ENCODE results near the gene CSGALNACT2. TPM values are rescaled to one million over a fixed set of nuclear protein-coding genes. Genes with fewer than 3 reads are reported as not detected.

Gene CSGALNACT2
- total and polyA plus RNA-seq, 4 donors = 4.1 to 11.0 (median 6.1) TPM

DNA sequence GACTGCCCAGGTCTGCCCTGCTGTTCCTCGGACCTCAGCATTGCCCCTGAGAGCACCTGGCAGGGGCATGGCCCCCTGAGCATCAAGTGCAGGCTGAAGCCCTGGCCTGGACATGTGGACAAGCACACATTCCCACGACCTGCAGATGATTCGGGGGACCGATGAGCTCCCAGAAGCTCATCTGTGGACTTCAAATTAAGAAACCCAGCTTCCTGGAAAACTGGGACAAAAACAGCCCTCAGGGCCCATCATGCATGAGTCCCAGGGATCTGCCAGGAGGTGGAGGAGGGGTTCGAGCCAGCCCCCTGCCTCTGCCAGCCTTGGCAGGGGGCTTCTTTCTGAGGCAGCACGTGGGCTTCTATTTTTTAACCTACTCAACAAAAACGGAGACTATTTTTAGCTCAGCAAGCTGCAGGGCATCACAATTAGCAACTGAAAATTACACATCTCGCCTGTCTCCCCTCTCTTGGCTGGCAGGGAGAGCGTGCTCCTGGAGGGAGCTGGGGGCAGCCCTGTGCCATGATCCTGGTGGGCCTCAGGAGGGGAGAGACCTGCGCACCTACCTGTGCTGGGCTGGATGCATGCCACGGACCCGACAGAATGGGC is 76.8 kb downstream of the CSGALNACT2 start:
- Histone ChIP-seq H3K9ac (ENCODE audit: low read depth in 1 of 2, low read length in 2 of 2) (no peak overlapping the region), H3K9me3 (ENCODE audit: control insufficient read depth in 4 of 4, low read length in 3 of 4) (no peaks in the 10 kb centered on the region), H3K27ac (ENCODE audit: low read depth in 1 of 2, low read length in 2 of 2) (no peak overlapping the region), H3K36me3 (ENCODE audit: control insufficient read depth in 4 of 4, insufficient read depth in 3 of 4, low read depth in 1 of 4, low read length in 3 of 4) (no peaks in the 10 kb centered on the region), H3K27me3 (ENCODE audit: control insufficient read depth in 4 of 4, insufficient read depth in 4 of 4, low read length in 3 of 4) (no peaks in the 10 kb centered on the region), H3K4me1 (ENCODE audit: control insufficient read depth in 4 of 4, insufficient read depth in 4 of 4, low read length in 3 of 4) (no peaks in the 10 kb centered on the region), H3K4me3 (ENCODE audit: low read depth in 1 of 3, low read length in 3 of 3) (no peak overlapping the region)
- no peak for TF ChIP-seq TAF1 (conservative IDR thresholded peaks at IDR 0.05)
- TF ChIP-seq RAD21 (IDR thresholded peaks at IDR 0.05) = no peak
- TF ChIP-seq, protein P1, sequence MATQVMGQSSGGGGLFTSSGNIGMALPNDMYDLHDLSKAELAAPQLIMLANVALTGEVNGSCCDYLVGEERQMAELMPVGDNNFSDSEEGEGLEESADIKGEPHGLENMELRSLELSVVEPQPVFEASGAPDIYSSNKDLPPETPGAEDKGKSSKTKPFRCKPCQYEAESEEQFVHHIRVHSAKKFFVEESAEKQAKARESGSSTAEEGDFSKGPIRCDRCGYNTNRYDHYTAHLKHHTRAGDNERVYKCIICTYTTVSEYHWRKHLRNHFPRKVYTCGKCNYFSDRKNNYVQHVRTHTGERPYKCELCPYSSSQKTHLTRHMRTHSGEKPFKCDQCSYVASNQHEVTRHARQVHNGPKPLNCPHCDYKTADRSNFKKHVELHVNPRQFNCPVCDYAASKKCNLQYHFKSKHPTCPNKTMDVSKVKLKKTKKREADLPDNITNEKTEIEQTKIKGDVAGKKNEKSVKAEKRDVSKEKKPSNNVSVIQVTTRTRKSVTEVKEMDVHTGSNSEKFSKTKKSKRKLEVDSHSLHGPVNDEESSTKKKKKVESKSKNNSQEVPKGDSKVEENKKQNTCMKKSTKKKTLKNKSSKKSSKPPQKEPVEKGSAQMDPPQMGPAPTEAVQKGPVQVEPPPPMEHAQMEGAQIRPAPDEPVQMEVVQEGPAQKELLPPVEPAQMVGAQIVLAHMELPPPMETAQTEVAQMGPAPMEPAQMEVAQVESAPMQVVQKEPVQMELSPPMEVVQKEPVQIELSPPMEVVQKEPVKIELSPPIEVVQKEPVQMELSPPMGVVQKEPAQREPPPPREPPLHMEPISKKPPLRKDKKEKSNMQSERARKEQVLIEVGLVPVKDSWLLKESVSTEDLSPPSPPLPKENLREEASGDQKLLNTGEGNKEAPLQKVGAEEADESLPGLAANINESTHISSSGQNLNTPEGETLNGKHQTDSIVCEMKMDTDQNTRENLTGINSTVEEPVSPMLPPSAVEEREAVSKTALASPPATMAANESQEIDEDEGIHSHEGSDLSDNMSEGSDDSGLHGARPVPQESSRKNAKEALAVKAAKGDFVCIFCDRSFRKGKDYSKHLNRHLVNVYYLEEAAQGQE (IDR thresholded peaks at IDR 0.05) = no peak
- no peak for TF ChIP-seq YY1 (IDR thresholded peaks at IDR 0.05)
- TF ChIP-seq NR2F2 (IDR thresholded peaks at IDR 0.05) = no peak
- no peak for TF ChIP-seq FOXA2 (IDR thresholded peaks at IDR 0.05)
- TF ChIP-seq FOXA1 (IDR thresholded peaks at IDR 0.05) = no peak
- TF ChIP-seq, protein P2, sequence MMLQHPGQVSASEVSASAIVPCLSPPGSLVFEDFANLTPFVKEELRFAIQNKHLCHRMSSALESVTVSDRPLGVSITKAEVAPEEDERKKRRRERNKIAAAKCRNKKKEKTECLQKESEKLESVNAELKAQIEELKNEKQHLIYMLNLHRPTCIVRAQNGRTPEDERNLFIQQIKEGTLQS (IDR thresholded peaks at IDR 0.05) = no peak
- no peak for TF ChIP-seq JUND (IDR thresholded peaks at IDR 0.05)
- TF ChIP-seq, protein P3, sequence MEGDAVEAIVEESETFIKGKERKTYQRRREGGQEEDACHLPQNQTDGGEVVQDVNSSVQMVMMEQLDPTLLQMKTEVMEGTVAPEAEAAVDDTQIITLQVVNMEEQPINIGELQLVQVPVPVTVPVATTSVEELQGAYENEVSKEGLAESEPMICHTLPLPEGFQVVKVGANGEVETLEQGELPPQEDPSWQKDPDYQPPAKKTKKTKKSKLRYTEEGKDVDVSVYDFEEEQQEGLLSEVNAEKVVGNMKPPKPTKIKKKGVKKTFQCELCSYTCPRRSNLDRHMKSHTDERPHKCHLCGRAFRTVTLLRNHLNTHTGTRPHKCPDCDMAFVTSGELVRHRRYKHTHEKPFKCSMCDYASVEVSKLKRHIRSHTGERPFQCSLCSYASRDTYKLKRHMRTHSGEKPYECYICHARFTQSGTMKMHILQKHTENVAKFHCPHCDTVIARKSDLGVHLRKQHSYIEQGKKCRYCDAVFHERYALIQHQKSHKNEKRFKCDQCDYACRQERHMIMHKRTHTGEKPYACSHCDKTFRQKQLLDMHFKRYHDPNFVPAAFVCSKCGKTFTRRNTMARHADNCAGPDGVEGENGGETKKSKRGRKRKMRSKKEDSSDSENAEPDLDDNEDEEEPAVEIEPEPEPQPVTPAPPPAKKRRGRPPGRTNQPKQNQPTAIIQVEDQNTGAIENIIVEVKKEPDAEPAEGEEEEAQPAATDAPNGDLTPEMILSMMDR (IDR thresholded peaks at IDR 0.05; ENCODE audit: low read depth, low read length, missing input control) = no peak
- TF ChIP-seq, protein P4, sequence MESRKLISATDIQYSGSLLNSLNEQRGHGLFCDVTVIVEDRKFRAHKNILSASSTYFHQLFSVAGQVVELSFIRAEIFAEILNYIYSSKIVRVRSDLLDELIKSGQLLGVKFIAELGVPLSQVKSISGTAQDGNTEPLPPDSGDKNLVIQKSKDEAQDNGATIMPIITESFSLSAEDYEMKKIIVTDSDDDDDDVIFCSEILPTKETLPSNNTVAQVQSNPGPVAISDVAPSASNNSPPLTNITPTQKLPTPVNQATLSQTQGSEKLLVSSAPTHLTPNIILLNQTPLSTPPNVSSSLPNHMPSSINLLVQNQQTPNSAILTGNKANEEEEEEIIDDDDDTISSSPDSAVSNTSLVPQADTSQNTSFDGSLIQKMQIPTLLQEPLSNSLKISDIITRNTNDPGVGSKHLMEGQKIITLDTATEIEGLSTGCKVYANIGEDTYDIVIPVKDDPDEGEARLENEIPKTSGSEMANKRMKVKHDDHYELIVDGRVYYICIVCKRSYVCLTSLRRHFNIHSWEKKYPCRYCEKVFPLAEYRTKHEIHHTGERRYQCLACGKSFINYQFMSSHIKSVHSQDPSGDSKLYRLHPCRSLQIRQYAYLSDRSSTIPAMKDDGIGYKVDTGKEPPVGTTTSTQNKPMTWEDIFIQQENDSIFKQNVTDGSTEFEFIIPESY (IDR thresholded peaks at IDR 0.05) = no peak
- no peak for TF ChIP-seq HNF4A (conservative IDR thresholded peaks at IDR 0.05)
- no peak for TF ChIP-seq GABPA (IDR thresholded peaks at IDR 0.05 in 1 of 2, conservative IDR thresholded peaks at IDR 0.05 in 1 of 2)
- no peak for TF ChIP-seq EGR1 (IDR thresholded peaks at IDR 0.05; ENCODE audit: low read depth in 2 of 2)
- no peak for TF ChIP-seq RXRA (IDR thresholded peaks at IDR 0.05)
- no peak for TF ChIP-seq SP1 (IDR thresholded peaks at IDR 0.05)
- no peak for TF ChIP-seq HNF4G (IDR thresholded peaks at IDR 0.05)
- TF ChIP-seq, protein P5, sequence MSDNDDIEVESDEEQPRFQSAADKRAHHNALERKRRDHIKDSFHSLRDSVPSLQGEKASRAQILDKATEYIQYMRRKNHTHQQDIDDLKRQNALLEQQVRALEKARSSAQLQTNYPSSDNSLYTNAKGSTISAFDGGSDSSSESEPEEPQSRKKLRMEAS (IDR thresholded peaks at IDR 0.05) = no peak
- no peak for DNase-seq (ENCODE audit: low spot score)
- 73% methylated on average over 12 of the region's 12 CpGs for WGBS
